HL-60 (cell line): ENCODE measurements around the gene CES4A.

Experiments
- CTCF ChIP-seq: IDR thresholded peaks from one replicate; pipeline ENCODE4 v1.5.1; 2011; ENCODE audit warnings: low read length, control low read depth, inconsistent platforms; ENCODE audit not compliant: insufficient read depth
- POLR2AphosphoS5 ChIP-seq: IDR thresholded peaks from 2 replicates; pipeline ENCODE4 v1.6.1; 2012; ENCODE audit warnings: low read depth
- REST ChIP-seq: IDR thresholded peaks from 2 replicates; pipeline ENCODE4 v1.6.1; 2012; ENCODE audit warnings: low read depth; ENCODE audit not compliant: insufficient replicate concordance

GRCh38 chr16:66986559-66986958 lies 1.8 kb upstream of the CES4A start:
- TF ChIP-seq CTCF, result no peak
- TF ChIP-seq REST, result no peak
- TF ChIP-seq POLR2AphosphoS5, result no peak
